HG03175 (cell line): ENCODE data around the gene GRIK5.

Experiments used
- ATAC-seq: cut with Tn5 transposase; IDR thresholded peaks from one replicate; pipeline ENCODE4 v1.9.1; 2021; ENCODE audit warnings: mild to moderate bottlenecking, moderate library complexity; ENCODE audit not compliant: unreplicated experiment

Gene GRIK5

DNA sequence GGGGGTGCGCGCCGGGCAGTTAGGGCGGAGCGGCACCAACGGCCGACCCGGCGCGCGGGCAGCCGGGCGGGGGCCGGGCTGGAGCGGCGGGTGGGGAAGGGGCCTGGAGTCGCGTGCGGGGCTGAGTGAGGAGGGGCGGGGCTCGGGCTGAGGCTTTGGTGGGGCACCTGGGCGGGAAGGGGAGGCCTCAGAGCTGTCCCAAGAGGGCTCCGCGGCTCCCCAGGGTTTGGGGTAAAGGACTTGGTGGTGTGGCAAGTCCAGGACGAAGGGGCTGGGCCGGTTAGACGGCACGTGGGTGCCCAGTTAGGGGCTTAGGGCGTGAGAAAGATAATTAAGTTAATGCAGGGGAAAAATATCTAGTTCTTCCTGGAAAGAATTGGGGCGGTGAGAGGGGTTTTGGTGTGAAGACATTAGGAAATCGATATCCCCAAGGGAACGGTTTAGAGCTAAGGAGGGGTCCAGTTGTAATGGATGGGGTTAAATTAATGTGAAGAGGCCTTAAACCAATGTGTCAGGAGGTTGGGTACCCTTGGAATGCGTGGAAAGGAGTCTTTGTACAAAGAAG lies 6.5 kb upstream of the GRIK5 start:
- ATAC-seq = no peak

DNA sequence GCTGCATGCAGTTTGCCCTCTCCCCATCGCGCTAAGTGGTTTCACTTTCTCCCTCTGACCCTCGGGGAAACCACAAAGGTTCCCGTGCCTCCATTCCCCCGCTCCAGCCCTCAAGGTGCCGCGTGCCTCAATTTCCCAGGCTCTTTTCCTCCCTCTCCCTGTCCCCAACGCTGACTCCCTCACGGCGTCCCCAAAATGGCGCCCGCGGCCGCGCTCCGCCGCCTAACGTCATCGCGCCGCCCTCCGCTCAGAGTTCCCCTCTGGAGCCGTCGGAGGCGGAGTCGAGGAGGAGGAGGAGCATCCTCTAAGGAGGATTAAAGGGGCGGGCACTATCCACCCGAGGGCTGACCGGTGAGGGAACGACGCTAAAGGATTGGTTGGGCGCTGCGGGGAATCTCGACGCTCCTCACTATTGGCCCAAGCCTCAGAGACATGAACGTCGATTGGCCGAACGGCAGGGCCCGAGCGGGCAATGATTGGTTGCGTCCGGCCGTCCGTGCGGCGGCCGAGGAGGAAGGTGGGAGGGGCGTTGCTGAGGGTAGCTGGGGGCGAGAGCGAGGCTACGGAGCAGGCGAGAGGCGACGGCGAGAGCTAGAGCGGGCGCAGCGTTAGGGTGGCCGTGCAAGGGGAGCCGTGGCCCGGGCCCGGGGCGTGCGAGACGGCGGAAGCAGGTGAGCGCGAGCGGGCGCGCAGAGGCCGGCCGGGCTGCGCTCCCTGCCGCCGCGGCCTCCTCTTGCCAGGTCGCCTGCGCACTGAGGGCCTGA lies 5.8 kb upstream of the GRIK5 start, which contains the start of gene ZNF574:
Gene ZNF574 (plus strand): TSS at position 551 of the 764 bp plus-strand sequence. CDS start 2,441 bp downstream, outside the sequence.
- ATAC-seq = peak; percentile 94

DNA sequence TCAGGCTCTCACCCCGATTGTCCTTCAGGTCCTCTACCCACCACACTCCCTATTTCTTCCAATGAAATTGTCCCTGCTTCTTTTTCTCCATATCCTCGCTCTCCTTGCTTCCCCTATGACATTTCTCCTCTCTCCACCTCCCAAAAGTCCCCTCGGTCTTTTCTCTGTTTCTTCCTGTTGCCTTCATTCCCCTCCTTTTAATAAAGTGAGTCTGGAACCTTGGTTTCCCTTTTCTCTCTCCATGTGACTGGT lies 5.3 kb upstream of the GRIK5 start:
- ATAC-seq = no peak

DNA sequence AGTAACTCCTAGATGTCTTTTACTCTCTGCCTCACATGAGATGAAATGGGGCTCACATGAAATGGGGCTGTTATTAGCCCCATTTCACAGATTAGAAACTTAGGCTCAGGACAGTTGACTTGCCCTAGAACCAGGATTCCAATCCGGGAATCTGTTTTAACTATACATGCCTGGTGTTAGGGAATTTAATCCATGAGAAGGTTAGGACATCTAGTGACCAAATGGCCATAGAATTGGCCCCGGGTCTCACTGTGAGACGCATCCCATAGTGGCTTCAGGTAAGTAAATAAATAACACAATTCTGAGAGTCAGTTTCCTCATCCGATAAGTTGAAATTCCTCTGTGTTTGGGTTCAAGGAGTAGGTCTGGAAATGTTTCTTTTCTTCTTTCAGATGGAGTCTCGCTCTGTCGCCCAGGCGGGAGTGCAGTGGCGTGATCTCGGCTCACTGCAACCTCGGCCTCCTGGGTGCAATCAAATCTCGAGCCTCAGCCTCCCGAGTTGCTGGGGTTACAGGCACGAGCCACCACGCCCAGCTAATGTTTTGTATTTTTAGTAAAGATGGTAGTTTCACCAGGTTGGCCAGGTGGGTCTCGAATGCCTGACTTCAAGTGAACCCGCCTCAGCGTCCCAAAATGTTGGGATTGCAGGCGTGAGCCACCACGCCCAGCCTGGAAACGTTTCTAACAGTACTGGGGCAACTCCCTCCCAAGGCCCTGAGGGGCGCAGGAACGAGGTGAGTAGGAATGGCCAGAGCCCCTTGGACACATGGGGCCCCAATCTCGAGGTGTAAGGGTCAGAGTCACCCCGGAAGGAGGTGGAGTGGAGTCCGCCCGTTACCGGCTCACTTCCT lies 4.7 kb upstream of the GRIK5 start:
- no peak for ATAC-seq

DNA sequence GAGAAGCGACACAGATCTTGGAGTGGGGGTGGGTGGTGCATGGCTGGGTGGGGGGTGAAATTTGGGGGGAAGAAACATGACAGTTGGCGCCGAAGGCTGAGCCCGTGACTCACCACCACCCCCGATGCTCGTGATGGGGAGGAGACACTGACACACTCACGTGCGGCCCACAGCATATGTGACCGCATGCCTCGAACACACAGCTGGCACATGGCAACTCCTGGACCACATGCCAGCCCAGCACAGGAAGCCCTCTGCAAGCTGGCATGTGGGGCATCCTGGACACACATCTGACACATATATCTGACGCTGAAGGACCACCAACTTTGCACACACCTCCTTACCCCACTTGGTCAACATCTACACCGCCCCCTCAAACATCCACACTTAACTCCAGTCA lies 1.2 kb upstream of the GRIK5 start:
- no peak for ATAC-seq

DNA sequence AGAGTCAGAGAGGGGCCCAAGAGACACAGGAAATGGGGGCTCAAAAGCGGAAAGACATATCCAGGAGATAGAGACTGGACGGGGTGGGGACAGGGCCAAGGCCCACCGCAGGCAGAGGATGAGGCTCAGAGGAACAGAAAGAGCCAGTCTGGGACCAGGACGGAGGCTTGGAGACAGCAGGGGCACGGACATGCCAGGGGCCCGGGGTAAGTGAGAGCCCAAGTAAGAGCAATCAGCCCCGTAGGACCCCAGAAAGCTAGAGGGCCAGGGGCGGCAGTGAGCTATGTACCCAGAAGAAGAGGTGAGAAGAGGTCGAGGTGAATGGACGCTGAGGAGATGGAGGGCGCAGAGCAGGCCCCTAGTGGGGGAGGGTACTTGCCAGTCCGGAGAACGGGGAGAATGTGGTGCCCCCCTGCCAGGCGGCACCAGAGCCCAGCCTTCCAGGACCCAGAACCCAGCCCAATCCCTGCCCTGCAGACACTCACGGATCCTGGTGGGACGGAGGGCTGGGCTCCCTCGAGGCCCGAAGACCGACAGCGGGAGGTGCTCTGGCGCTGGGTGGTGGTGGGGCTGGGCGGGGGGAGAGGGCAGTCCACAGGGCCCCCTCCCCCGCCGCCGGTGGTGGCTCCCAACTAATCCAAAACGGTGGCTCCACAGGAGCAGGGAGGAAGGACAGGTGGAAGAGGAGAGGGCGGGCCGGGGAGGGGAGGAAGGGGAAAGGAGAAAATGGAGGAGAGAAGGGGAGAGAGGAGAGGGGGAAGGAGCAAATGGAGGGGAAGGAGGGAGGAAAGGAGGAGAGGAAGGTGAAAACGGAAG lies 1.0 kb downstream of the GRIK5 start:
- no peak for ATAC-seq

DNA sequence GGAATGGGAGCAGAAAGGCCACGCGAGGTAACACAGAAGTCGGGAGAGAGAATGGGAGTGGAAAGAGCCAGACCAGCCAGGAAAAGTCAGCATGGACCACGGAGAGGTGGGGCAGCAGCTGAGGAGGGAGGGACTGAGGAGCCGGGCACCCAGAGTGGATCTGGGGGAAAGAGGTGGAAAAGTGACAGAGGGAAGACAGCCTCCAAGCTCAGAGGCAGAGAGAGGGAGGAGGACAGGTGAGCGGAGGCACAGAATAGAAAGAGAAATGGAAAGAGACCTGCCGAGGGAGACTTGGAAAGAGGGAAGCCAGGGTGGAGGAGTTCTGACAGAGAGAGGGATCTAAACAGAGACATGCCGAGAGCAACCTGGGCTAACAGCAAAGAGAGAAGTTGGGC lies 1.6 kb downstream of the GRIK5 start:
- ATAC-seq = no peak

DNA sequence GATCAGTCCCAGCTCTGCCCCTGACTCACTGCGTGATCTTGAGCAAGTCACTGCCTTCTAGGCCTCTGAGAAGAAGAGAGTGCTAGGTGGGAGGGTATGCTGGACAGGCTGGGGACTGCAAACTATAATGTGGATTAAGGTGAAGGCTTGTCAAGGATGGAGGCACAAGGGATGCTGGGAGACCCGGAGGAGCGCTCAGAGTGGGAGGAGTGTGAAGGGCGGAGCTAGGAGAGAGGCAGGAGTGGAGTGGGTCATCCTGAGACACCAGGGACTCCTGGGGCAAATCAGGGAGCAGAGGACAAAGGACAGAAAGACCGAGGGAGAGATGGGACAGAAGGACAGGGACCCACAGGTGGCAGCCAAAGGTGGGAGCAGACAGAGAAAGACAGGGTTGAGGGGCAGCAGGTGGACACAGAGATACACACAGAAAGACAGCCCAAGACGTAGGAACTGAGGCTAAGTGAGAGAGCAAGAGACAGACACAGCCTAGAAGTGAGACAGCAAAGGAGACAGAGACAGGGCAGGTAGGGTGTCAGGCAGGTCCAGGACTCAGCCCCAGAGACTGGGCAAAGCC lies 2.6 kb downstream of the GRIK5 start:
- ATAC-seq = no peak

DNA sequence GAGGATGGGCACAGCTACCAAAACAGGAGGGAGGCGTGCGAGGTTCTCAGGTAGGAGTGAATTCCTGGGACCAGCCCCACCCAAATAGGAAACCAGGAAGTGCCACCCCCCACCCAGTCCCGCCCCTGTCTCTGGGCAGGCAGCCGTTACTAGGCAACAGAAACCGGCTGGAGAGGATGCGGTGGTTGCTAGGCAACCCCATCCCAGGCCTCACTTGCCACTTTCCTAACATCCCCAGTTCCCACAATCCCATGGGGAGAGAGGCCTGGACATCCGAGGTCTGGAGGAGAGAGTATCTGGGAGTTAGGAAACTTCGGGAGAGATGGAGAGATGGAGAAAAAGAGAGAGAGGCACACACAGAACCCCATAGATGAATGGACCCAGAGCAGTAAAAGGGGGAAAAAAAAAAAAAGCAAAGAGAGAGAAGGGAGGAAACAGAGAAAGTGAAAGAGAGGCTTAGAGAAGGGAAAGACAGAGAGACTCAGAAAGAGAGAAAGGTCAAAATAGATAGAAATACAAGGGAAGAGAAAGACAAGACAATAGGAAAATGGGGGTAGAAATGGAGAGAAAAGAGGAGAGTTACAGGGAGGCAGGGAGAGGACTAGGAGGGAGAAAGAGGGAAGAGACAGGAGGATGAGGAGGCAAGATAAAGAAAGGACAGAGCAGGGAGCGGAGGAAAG lies 3.8 kb downstream of the GRIK5 start:
- no peak for ATAC-seq

DNA sequence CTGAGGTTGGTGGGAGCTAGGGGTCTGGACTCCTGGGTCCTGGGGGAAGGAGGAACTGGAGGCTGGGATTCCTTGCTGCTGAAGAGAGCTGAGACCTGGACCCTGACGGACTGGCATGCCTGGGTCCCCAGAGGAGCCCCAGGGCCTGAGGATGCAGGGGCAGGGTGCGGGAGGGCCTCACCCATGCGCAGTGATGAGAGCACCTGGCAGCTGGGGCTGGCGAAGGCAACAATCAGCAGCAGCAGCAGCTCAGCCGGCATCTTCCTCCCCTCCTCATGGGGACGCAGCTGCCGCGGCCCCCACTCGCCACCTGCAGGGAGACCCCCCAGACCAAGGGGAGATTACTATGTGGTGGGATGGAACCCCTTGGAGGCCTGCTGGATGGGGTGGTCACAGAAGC lies 4.5 kb downstream of the GRIK5 start:
- ATAC-seq = no peak

DNA sequence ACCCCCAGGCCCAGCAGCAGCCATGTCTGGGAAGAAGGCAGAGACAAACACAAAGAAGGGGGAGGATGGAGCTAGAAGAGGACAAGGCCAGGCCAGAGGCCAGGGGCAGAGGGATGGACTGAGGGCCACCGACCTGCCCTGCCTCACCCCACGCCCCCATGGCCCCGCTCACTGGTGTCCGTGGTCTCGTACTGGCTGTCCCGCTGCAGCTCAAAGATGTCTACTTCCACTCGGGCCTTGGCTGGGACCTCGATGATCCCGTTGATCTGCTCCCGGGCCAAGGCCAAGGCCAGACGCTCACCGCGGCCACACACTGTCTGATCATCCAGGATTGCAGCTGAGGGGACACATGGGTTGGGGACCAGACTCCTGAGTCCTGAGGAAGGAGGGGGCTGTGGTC lies 5.0 kb downstream of the GRIK5 start:
- no peak for ATAC-seq

DNA sequence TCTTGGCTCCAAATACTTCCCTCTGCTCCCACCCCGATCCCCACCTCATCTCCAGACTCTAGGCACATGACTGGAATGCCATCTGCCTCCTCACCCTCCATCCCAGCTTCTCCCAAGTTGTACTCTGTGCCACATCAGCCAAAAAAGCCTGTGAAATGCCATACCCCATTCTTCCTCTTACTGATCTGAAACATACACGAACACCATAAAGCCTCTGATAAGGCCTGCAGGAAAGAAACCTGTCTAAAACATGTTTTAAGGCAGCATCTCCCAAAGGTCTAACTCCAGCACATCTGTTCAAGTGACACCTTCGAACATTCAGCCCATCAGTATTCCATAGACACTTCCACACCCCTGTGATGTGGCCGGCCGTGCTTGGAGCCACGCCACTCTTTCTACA lies 5.6 kb downstream of the GRIK5 start:
- no peak for ATAC-seq

DNA sequence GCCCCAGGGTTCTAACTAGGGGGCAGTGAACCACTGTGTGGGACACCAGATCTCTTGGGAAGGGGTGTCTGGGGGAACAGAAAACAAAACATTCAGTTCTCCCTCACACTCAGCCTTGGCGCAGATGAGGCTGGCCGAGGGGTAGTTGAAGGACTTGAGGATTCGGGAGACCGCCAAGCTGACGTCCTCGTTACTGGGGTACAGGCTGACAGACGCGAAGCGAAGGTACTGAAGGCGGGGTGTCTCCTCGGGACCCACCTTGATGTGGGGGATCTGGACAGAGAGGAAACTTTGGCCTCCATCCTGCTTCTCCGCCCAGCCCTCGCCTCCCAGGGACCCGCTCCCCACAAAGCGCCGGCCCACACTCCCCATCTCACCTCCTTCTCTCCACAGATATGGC lies 7.6 kb downstream of the GRIK5 start:
- ATAC-seq = no peak

DNA sequence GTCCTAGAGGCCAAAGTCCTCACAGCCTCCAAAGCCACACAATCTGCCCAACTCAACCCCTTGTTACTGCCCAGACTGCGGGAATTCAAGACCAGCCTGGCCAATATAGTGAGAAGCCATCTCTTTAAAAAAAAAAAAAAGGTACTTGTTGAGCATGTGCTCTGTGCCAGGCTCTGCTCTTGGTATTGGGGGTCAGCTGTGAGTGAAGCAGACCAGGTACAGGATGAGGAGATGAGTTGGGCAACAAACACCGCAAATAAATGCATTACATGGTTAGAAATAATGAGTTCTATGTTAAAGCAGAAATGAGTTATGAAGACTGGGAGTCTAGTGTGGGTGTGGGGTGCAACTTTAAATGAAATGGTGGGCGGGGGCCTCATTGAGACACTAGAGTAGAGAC lies 9.9 kb downstream of the GRIK5 start:
- no peak for ATAC-seq

DNA sequence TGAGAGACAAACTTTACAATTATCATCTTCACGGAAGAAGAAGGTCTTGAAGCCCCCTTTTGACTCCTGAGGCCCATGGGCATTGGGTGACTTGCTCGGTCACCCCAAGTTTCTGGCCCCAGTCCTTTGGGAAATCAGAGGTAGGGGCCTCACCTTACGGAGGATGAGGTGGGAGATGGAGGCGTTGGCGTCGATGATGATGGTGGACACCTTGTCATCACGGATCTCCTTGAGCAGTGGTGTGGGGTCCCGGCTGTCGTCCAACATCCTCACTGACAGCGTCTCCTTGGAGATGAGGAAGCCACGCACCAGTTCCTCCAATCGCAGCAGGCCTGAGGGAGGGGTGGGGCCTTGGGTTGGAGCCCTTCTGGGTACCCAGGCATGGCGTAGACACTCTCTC lies 10.8 kb downstream of the GRIK5 start:
- no peak for ATAC-seq

DNA sequence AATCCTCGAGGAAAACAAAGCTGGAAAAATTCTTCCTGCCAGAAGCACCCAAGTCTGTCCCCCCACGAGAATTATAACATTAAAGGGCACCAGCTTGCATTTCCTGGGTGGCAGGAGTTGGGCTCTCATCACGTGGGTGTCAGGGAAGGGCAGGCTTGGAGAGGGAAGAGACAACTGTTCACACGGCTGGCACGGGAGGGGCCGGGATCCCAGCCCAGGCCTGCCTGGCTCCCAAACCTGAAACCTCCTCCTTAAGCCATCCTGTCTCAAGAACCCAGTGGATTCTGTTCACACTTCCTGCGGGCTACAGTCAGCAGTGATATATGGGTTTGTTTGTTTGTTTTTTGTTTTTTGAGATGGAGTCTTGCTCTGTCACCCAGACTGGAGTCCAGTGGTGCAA lies 12.2 kb downstream of the GRIK5 start:
- ATAC-seq = no peak

DNA sequence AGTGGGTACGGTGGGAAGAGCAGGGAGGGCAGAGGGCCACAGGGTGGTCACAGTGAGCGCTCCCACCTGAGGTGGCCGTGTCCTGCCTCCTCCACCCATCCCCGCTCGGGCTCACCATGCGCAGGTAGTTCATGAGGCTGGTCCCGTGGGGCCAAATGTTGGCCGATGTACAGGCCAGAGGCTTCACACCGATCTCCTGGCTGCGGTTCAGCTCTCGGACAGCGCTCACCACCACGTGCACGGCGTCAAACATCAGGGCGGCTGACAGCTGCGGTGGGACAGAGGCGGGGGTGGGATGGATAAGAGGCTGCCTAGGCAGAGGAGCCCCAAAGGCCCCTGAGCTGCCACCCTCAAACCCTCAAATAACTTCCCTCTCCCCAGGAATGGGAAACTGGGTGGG lies 15.8 kb downstream of the GRIK5 start:
- ATAC-seq = no peak

DNA sequence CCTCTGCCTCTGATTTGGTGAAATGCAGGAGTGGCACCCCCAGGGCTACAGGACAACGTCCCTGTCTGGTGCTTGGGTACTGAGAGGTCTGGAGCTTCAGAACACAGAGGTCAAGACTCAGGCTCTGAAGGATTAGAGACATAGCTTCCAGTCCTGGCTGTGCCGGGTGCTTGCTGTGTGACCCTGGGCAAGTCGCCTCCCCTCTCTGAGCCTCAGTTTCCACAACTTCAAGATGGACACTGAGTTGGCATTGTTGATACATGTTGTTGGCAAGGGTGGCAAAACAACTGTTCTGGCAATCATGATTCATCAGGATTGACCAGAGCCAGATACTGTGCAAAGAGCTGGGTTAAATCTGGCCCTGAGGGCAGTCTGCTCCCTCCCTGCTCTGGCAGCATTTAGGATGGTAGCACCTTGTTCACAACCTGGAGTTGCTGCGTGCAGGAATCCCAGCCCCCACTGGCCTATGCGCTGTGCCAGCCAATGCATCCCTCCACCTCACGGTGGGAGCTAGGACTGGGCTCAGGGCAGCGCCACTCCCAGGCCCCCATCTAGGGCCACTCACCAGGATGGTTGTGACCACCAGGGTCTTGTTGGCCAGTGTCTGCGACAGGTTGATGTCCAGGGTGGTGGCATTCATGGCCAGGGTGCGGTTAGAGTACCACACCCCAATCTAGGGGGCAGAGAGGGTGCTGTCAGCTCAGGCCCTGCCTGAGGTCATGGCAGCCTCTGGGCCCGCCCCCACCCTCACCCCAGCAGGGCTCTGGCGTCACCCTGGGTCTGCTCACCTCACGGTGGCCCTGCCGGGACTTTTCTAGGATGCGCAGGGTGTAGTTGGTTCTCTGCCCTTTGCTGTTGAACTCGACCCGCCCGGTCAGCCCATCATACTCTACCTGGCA lies 16.7 kb downstream of the GRIK5 start:
- ATAC-seq = no peak

DNA sequence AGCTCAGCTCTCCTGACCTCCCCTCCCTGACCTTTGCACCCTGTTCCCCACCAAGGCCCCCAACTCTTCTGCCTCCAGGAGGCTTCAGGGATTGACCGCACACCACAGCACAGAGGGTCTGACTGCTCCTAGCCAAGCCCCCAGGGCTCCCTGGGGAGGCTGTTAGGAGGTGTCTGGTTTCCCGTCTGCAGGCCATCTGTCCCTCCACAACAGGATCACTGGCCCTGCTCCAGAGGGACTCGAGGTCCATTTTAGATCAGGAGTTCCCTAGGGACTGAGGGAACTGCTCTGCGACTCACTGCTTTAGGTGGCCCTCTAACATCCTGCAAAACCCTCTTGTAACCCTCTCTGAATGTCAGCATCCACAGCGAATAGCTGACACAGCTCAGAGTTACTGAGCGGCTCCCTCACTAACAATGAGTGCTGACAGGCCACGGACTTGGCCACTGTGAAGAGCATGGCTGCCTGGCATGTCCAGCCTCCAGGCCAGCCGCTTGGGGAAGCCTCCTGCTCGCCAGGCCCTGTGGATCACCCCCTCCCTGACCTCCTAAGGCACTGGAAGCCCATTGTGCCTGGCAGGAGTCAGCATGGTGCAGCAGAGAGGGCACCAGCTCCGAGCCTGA lies 17.7 kb downstream of the GRIK5 start:
- no peak for ATAC-seq
